ENCODE results near the gene ARHGAP44.

ARHGAP44 gene

GRCh38 chr17:12993631-12994030, 204.3 kb downstream of the ARHGAP44 start:
- POLR2A ChIA-PET = no interaction called here
- CTCF ChIA-PET = no interaction called here
- DNase-seq (ENCODE audit: extremely low spot score) = no peak
- no peak for TF ChIP-seq TARDBP (IDR thresholded peaks at IDR 0.05)

DNA sequence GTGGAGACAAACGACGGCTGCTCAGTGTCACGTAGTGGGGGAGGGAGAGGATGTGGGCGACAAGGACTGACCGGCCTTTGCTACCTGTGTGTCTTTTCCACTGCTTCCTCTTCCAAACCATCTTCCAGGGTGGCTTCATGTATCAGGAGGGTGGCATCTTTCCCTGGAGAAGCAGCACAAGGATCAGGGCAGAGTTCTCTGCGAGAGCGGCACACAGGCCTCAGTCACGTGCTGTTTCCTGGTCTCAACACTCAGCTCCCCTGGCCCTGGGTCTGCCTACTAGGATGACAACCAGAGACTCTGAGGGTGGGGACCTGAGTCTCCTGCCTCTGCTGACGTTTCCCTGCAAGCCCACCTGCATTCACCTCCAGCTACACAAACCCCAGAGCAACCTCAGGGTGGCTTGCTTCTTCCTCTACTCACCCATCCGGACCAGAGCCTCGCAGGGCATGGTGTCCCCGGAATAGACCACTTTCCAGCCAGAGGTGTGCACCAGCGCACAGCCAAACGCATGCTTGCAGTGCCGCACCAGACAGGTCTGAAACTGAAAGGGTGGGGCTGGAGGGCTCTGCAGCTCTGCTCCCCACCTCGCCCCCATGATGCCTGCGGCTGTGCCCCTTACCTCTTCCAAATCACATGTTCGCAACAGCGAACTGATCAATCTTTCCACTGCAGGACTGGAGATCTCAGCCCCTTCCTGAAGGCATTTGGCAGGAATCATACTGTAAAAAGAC, 205.2 kb downstream of the ARHGAP44 start:
- CTCF ChIA-PET = no interaction called here
- TF ChIP-seq L3MBTL2 (conservative IDR thresholded peaks at IDR 0.05) = no peak
- no peak for TF ChIP-seq ARNT (IDR thresholded peaks at IDR 0.05)
- no peak for TF ChIP-seq BHLHE40 (IDR thresholded peaks at IDR 0.05; ENCODE audit: borderline replicate concordance)
- TF ChIP-seq HDGF (IDR thresholded peaks at IDR 0.05; ENCODE audit: borderline replicate concordance) = no peak
- TF ChIP-seq FOXM1 (IDR thresholded peaks at IDR 0.05; ENCODE audit: borderline replicate concordance) = no peak
- no peak for TF ChIP-seq ZNF384 (IDR thresholded peaks at IDR 0.05)
- TF ChIP-seq ELF4 (IDR thresholded peaks at IDR 0.05) = no peak
- TF ChIP-seq SP1 (IDR thresholded peaks at IDR 0.05) = no peak
- no peak for TF ChIP-seq FOXK2 (IDR thresholded peaks at IDR 0.05)
- TF ChIP-seq NFRKB (IDR thresholded peaks at IDR 0.05) = no peak
- TF ChIP-seq, protein P1, sequence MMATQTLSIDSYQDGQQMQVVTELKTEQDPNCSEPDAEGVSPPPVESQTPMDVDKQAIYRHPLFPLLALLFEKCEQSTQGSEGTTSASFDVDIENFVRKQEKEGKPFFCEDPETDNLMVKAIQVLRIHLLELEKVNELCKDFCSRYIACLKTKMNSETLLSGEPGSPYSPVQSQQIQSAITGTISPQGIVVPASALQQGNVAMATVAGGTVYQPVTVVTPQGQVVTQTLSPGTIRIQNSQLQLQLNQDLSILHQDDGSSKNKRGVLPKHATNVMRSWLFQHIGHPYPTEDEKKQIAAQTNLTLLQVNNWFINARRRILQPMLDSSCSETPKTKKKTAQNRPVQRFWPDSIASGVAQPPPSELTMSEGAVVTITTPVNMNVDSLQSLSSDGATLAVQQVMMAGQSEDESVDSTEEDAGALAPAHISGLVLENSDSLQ (IDR thresholded peaks at IDR 0.05) = no peak
- TF ChIP-seq FOXA1 (IDR thresholded peaks at IDR 0.05) = no peak
- no peak for TF ChIP-seq TARDBP (IDR thresholded peaks at IDR 0.05)
- no peak for TF ChIP-seq LEF1 (IDR thresholded peaks at IDR 0.05; ENCODE audit: borderline replicate concordance)
- POLR2A ChIA-PET = no interaction called here
- DNase-seq (ENCODE audit: extremely low spot score) = no peak

DNA sequence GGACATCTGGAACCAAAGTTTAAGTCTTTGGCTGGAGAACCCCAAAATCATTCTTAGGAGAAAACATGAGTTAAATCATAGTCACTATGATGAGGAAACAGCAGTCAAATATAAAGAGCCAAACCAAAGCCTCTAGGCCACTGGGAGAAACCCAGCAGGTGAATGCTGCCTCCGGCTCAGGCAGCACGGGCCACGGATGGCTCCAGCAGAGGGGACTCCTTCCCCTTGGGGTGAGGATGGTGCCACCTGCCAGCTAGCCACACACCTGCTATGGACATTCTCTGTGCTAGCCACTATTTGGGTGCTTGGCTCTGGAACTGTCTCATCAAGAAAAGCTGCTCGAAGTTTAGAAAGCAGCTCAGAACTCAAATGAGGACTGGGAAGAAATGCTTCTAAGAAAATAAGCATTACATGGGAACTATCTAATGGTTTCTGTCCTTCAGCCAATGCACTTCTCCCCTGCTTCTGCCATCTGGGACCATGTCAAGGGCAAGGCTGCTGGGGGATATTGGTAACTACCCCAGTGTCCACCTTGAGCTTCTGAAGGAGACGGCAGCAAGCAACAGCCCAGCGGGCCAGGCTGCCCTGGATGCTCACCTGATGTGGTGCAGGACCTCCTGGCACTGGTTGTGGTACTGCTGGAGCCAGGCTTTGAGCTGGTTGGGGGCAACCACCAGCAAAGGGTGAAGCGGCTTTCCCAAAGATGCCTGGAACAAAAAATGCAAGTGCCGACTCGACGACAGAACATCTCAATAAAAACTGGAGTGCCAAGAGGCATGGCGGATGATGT, 206.0 kb downstream of the ARHGAP44 start:
- no peak for TF ChIP-seq SP1 (IDR thresholded peaks at IDR 0.05)
- DNase-seq (ENCODE audit: extremely low spot score) = no peak
- POLR2A ChIA-PET = no interaction called here
- CTCF ChIA-PET = no interaction called here

- TF ChIP-seq LEF1 (IDR thresholded peaks at IDR 0.05; ENCODE audit: borderline replicate concordance) = no peak
- TF ChIP-seq SP1 (IDR thresholded peaks at IDR 0.05) = no peak
- no peak for TF ChIP-seq BHLHE40 (IDR thresholded peaks at IDR 0.05; ENCODE audit: borderline replicate concordance)
- TF ChIP-seq, protein P1 (IDR thresholded peaks at IDR 0.05) = no peak
- TF ChIP-seq FOXM1 (IDR thresholded peaks at IDR 0.05; ENCODE audit: borderline replicate concordance) = no peak
- TF ChIP-seq TARDBP (IDR thresholded peaks at IDR 0.05) = no peak
- TF ChIP-seq ARNT (IDR thresholded peaks at IDR 0.05) = no peak
- no peak for TF ChIP-seq SUZ12 (IDR thresholded peaks at IDR 0.05)
- no peak for TF ChIP-seq FOXK2 (IDR thresholded peaks at IDR 0.05)
- no peak for DNase-seq (ENCODE audit: extremely low spot score)
- ChIA-PET CTCF (no interaction called here), POLR2A (no interaction called here)
Measured at GRCh38 chr17:12995896-12996295, 206.6 kb downstream of the ARHGAP44 start.

DNA sequence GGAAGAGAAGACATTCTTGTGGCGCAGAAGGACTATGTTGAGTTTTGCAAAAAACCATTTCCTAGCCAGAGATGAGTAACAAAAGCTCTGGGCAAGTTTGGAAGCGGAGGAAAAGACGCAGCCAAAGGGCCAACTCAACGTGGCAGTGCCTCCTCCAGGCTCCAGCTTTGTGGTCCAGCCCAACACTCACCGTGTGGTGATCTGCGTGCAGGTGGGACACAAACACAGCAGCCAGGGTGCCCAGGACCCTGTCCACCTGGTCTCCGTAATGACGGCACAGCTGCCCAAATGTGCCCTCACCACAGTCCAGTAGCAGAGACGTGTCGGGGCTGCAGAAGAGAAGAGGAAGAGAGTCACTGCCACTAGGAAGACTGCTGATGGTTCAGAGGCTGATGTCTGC, 207.1 kb downstream of the ARHGAP44 start:
- TF ChIP-seq CTBP1 (IDR thresholded peaks at IDR 0.05; ENCODE audit: borderline replicate concordance) = no peak
- no peak for TF ChIP-seq L3MBTL2 (conservative IDR thresholded peaks at IDR 0.05)
- DNase-seq (ENCODE audit: extremely low spot score) = no peak
- ChIA-PET POLR2A (no interaction called here), CTCF (no interaction called here)

- ChIA-PET POLR2A (no interaction called here), CTCF (no interaction called here)
- DNase-seq (ENCODE audit: extremely low spot score) = no peak
- no peak for TF ChIP-seq TARDBP (IDR thresholded peaks at IDR 0.05)
- no peak for TF ChIP-seq BHLHE40 (IDR thresholded peaks at IDR 0.05; ENCODE audit: borderline replicate concordance)
- TF ChIP-seq FOXM1 (IDR thresholded peaks at IDR 0.05; ENCODE audit: borderline replicate concordance) = no peak
- TF ChIP-seq NFRKB (IDR thresholded peaks at IDR 0.05) = no peak
- no peak for TF ChIP-seq SP1 (IDR thresholded peaks at IDR 0.05)
- TF ChIP-seq L3MBTL2 (conservative IDR thresholded peaks at IDR 0.05) = no peak
- TF ChIP-seq, protein P1 (IDR thresholded peaks at IDR 0.05) = no peak
- no peak for TF ChIP-seq ZNF384 (IDR thresholded peaks at IDR 0.05)
- no peak for TF ChIP-seq ELF4 (IDR thresholded peaks at IDR 0.05)
- no peak for TF ChIP-seq SUZ12 (IDR thresholded peaks at IDR 0.05)
- TF ChIP-seq FOXK2 (IDR thresholded peaks at IDR 0.05) = no peak
- no peak for TF ChIP-seq CTBP1 (IDR thresholded peaks at IDR 0.05; ENCODE audit: borderline replicate concordance)
Measured at GRCh38 chr17:12996941-12997340, 207.6 kb downstream of the ARHGAP44 start.

GRCh38 chr17:12998461-12998860, 209.2 kb downstream of the ARHGAP44 start:
- CTCF ChIA-PET = interaction anchor here (0.6 kb wide), 1 partner anchor 256 kb away, joined by 7 read pairs; no protein-coding TSS in a partner anchor
- POLR2A ChIA-PET = no interaction called here
- TF ChIP-seq SP1 (IDR thresholded peaks at IDR 0.05) (no peak), ZNF384 (IDR thresholded peaks at IDR 0.05) (no peak), FOXM1 (IDR thresholded peaks at IDR 0.05; ENCODE audit: borderline replicate concordance) (no peak), BHLHE40 (IDR thresholded peaks at IDR 0.05; ENCODE audit: borderline replicate concordance) (no peak), NFRKB (IDR thresholded peaks at IDR 0.05) (no peak), HDGF (IDR thresholded peaks at IDR 0.05; ENCODE audit: borderline replicate concordance) (no peak)

More at GRCh38 chr17:12998461-12998860, 209.2 kb downstream of the ARHGAP44 start:
- DNase-seq (ENCODE audit: extremely low spot score) = no peak

Data from HEK293T (cell line).